LoVo (cell line): ENCODE data around the gene BPIFB2.
"Not testable (repeated sequence)": the region's sequence is repeated elsewhere in the genome, so short reads cannot be mapped to it uniquely, and the experiment has no call there.

Experiments used
- DNase-seq: peaks from one replicate; pipeline ENCODE4 v3.0.0-alpha.2; 2016; ENCODE audit warnings: low spot score

The BPIFB2 gene

DNA sequence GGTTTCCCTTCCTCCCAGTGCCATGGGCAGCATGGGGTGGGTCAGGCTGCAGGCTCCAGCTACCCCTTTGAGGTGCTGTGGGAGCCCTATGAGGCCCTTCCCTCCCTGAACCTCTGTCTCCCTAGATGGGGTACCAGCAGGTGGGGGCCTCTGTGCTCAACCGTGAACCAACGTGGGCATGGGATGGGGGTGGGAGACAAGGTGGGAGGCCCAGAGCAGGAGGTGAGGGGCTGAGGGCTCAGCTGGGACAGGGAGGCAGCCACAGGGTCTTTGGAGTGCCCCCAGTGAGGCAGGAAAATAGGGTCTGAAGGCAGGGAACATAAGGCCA, 36.6 kb upstream of the BPIFB2 start:
- no peak for DNase-seq

GRCh38 chr20:32971703-32972161, 35.8 kb upstream of the BPIFB2 start:
- no peak for DNase-seq

DNA sequence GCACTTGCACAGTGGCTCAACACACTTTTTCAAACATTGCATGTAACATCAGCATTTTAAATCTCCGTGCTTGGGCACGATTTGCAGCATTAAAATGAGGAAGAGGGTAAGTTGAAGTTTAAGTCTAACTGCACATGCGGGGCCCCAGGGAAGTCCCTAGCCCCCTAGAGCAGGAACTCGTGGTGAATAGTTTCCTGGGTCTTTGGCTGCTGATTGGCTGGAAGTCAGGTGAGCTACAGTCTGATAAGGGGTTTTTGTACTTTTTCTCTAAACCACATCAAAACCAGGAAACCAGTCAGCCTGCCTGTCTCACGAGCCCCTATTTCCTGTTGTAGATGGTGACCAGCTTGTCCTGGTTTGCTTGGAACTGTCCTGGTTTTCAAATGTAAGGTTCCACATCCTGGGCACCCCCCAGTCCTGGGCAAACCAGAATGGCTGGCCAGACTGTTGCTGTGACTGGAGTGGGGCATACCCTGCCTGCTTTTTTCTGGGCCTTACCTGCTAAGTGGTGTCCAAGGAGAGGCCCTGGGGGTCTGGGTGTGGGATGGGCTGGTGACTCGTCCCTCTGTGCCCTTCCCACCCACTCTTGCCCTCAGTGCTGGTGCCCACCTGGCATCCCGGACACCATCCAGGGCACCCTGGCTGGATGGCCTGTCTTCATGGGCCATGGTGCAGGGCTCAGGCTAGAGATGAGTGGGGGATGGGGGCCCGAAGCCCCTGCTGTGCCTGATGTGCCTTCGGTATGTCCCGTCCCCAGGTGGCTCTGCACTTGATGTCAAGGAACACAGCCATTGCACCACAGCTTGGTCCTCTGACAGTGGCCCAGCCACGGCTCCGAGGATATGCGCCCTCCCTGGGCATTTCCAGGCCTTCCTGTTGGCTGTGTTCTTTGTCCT, 35.1 kb upstream of the BPIFB2 start:
- DNase-seq = no peak

DNA sequence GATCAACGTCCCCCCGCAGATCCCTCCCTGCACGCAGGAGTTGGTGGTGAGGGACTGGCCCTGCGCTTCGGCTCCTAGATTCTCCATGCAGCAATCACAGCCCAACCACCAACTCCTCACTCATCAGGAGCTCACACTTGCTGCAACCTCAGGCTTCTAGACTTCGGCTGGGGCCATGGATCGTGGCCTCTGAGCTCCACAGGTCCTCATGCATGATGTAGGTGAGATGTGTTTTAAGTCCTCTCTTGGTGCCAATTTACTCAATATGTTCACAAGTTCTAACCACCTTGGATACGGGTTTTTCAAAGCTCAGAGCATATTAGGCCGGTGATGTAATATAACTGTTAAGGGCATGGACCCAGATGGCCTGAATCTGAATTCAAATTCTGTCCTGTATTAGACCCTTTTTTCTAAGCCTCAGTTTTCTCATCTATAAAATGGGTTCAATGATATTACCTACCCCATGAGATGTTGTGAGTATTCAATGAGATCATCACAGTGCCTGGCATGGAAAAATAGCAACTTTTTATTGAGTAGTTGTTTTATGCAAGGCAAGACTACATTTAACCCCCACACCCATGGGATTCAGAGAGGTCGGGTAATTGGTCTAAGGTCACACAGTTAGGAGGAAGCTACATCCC, 34.3 kb upstream of the BPIFB2 start:
- no peak for DNase-seq

DNA sequence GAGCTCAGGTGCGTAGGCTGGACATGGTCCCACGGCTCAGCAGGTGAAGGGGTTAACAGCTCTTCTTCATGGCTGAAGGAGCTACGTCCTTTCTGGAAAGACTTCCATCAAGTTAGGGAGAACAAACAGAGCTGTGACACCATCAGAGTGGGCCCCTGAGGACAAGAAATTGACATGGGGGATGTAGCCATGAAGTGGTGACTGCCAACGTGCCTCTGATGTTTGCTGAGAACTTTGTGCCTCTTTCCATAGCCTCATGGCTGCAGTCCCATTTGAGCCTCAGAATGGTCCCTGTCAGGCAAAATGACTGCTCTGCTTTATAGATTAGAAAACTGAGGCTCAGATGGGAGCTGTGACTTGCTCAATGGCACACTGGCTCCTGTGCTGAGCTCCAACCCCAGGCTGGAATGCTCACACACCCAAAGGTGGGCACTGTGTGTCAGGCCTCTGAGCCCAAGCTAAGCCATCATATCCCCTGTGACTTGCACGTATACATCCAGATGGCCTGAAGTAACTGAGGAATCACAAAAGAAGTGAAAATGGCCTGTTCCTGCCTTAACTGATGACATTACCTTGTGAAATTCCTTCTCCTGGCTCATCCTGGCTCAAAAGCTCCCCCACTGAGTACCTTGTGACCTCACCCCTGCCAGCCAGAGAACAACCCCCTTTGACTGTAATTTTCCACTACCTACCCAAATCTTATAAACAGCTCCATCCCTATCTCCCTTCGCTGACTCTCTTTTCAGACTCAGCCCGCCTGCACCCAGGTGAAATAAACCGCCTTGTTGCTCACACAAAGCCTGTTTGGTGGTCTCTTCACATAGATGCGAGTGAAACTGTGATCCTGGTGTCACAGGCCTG, 33.1 kb upstream of the BPIFB2 start:
- DNase-seq = not testable (repeated sequence)

DNA sequence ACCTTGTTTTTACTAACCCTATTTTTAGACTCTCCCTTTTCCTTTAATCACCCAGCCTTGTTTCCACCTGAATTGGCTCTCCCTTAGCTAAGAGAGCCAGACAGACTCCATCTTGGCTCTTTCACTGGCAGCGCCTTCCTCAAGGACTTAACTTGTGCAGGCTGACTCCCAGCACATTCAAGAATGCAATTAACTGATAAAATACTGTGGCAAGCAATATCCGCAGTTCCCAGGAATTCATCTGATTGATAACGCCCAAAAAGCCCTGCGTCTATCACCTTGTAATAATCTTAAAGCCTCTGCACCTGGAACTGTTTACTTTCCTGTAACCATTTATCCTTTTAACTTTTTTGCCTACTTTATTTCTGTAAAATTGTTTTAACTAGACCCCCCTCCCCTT, 32.4 kb upstream of the BPIFB2 start:
- not testable (repeated sequence) for DNase-seq

DNA sequence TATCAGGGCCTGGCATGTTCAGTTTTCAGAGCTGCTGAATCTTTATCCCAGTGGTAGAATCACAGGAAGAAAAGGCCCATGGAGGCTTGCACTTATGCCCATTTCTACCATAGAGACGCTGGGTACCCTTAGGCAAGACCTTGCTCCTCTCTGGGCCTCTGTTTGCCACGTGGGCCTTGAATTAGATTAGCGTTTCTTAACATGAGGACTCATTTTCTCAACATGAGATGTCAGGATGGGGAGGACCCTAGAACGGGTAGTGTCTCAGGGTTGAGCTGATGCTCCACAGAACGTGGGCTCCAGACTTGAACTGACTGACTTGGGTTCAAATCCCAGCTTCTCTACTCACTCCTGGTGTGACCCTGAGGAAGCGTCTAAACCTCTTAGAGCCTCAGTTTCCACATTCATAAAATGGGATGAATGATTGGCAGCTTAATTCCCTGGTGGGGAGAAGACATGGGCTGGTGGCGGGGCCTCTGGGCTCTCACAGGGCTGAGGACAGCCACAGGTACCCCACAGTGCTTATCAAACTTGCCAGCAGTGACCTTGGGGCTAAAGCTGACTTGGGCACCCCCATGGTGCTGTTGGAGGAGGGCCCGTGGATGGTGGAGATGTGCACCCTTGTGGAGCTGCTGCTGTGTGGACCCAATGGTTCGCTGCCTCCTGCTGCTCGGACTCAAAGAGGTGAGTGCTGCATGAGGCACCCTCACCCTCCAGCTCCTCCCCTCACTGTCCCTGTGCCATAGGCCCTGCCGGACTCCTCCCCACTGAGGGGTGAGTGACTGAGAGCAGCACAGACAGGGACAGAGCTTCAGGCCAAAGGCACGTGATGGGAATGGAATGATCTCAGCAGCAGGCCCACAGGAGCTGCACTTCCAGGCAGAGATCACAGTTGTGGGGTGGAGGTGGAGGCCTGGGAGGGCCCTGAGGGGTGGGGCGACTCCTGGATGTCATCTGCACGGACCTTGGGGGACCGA, 31.5 kb upstream of the BPIFB2 start:
- no peak for DNase-seq

- no peak for DNase-seq
These were observed 30.8 kb upstream of the BPIFB2 start for GRCh38 chr20:32976746-32977145.

GRCh38 chr20:32977281-32978008, 30.1 kb upstream of the BPIFB2 start:
- DNase-seq = no peak

- no peak for DNase-seq
These were observed 29.5 kb upstream of the BPIFB2 start for GRCh38 chr20:32978009-32978335.

DNA sequence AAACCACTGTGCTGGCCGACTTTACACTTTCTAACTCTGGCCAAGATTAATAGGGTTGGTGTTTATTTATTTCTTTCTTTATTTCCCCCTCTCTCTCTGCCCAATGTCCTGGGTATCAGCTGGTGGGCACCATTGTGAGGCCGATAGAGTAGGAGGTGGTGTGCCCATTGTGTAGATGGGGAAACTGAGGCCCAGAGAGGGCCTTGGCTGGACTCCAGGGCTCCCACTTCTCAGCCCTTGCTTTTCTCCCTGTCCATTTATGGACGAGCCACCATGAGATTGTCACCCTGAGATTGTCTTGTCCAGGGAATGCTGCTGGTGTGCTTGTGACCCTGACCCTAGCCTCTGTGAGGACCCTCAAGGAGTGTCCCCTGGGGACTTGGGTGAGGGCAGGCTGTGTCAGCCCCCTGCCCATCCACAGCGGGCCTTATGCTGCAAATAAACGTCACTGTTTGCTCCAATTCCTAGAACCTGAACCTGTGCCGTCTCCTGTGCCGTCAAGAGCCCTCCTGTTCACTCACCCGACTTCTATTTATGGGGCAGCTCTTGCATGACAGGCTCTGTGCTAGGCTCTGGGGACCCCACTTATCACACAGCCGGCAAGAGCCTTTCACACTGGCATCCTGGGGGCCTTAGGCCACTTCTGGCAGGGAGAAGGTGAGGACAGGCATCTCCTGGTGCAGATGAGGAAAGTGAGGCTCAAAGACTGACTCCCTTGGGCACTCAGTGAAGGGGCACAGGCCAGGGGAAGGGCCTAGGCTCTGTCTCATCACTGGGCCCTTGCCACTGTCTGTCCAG, 28.1 kb upstream of the BPIFB2 start:
- no peak for DNase-seq

DNA sequence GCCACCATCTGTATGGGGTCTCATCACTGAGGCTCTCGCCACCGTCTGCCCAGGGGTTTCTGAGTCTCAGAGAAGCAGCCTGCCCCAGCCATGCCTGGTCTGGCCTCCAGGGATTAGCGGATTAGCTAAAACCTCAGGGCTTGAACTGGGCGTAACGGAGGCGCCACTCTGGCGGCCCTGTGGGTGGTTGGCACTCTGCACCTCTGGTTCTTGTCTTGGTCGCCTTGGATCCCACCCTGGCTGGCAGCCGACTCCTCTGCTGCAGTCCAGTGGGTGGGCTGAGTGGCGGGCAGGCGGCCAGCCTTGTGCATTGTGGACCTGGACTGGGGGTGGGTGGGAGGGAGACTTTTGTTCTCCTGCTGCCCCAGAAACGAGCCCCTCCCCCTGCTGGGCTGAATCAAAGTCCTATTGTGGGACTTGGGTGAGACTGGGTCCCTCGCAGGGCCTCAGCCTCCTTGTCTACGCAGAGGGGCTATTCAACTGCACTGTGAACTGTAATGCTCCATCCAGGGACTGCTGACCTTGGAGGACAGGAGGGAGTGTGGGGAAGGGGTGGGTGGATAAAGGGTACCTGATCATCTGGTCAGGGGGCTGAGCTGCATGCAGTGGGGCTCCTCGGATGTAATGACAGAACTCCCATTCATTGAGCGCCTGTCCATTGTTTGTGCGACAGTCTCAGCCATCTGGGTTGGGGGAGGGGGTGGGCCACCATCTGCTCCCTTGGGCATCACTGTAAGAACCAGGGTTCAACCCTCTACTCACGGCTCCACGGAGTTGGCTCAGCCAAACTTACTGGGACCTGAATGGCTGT, 27.2 kb upstream of the BPIFB2 start:
- DNase-seq = no peak

GRCh38 chr20:32980990-32981389, 26.5 kb upstream of the BPIFB2 start:
- DNase-seq = no peak

GRCh38 chr20:32982617-32983458, 24.7 kb upstream of the BPIFB2 start:
- DNase-seq = no peak

- no peak for DNase-seq
These were observed 23.9 kb upstream of the BPIFB2 start for GRCh38 chr20:32983459-32984112.

DNA sequence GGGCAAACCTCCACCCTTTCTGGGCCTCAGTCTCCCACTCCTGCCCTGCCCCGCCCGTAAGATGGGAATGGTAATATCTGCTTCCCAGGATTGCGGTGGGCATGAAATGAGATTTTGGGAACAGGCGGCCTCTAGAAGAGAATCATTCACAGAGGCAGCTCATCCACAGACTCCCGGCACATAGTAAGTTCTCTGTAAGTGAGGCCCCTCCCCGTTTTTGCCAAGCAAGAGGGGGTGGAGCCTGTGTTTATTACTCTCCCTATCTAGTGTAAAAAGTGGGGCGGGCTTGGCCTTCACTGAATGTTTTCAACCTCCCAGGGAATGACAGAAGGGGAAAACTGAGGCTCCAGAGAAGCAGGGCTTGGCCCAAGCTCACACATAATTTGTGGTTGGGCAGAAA, 23.3 kb upstream of the BPIFB2 start:
- no peak for DNase-seq

DNA sequence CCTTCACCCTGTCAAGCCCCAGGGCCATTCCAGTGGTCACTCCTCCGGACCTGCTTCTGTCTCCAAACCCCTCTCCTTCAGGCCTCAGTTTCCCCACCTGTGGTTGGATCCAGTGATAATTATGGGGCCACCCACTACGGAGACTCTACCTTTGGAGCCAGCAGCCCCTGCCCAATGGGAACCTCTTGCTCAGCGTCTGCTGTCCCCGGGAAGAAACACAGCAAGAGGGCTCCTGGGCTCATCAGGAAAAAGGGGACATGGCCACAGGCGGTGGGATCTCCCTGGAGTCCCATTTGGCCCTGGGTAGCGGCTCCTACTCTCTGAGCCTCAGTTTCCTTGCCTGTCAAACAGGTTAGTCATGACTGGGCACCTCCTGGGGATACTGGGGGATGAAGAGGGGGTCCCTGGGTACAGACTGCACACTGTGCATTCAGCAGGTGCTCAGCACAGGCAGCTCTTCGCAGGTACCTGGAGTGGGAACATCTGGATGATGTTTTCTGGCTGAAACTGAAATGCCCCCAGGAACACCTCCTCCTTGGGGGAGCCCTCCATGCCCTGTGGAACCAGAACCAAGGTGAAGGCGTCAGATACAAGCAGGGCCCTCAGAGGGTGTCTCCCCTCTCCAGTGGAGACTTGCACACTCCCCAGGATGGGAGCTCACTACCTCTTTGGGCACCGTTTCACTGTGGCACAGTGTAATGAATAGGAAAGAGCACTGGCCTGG, 22.7 kb upstream of the BPIFB2 start:
- no peak for DNase-seq
